Raji (cell line): ENCODE data around the gene YAE1.

Experiments
- POLR2A ChIP-seq: IDR thresholded peaks from 2 replicates; pipeline ENCODE4 v1.6.1; 2011; ENCODE audit warnings: low read depth, low read length, control low read depth; ENCODE audit not compliant: insufficient read depth

Gene YAE1

DNA sequence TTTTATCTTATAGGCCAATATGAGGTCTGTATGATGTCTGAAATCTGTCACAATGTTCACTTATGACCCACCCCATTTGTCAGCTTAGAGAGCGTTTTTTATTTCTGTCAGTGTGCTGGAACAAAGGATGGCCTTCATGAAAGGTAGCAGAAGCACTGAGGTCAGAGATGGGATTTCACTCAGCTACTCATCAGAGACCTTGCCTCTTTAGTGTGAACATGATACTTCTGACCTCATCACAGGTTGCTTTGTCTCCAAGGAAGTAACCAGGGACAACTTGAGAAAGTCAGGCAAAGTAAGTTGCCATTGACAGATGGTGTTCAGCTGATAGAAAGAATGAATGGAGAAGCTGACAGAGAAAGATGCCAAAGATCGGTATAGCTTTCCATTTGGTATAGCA, 16.3 kb downstream of the YAE1 start:
- TF ChIP-seq POLR2A, result no peak

DNA sequence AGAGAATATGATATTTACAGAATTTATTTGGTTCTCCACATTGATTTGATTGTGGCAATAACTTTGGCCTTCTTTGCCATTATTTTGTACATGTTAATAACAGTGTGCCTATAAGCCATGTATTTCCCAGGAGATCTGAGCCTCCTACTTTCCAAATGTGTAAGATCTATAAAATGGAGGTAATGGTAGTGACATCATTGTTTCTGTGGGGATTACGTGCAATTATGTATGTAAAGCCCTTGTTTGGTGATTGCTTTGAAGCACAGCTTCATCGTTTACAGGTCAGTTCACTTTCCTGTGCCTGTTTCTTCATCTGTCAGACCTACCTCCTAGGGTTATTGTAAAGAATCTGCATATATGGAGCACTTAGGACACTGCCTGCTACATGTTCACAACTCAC, 17.3 kb downstream of the YAE1 start:
- no peak for TF ChIP-seq POLR2A

GRCh38 chr7:39587393-39587792, 21.2 kb downstream of the YAE1 start:
- TF ChIP-seq POLR2A, result no peak

DNA sequence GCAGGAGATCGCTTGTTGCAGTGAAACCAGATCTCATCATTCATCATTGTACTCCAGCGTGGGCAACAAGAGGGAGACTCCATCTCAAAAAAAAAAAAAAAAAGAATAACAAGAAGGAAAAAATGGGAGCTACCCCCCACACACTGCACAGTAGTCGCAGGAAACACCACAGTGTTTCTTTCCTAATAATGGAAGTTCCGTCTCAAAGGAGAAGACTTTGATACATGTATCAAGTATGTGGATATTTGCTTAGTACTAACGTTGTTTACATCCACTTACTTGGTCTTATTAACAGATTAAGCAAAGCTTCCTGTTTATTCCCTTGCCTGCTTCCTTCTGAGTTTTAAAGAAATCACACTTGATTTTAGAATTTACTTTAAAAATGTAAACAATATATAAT, 22.2 kb downstream of the YAE1 start:
- TF ChIP-seq POLR2A, result no peak

DNA sequence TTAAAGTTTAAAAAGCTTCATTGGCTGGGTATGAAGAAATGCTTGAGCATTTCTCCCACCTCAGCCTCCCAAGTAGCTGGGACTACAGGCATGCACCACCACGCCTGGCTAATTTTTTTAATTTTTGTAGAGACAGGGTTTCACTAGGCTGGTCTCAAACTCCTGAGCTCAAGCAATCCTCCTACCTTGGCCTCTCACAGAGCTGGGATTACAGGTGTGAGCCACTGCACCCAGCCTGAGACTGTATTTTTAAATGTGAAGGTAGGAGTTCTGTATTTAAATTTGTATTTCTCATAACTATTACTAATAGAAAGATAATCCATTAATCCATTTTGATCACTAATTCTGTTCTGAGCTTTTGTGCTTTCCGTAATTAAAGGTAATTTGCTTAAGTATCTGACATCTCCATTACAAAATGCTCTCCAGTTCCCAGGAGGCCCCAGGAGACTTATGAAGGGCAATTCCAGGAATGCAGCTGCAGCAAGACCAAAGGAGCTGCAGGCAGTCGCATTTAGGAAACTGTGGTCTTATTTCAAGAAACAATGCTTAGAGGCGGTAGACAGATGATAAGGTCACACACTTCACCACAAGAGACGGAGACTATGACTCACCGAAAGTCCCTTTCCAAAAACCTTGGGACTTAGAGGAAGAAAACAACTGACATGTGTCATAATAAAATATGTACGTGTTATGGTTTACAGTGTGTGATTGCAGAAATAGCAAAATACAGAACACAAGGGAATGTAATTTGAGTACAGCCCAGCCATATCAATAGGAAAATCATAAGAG, 23.3 kb downstream of the YAE1 start:
- no peak for TF ChIP-seq POLR2A

- TF ChIP-seq POLR2A, result no peak
These were observed 26.4 kb downstream of the YAE1 start for GRCh38 chr7:39592586-39592985.

DNA sequence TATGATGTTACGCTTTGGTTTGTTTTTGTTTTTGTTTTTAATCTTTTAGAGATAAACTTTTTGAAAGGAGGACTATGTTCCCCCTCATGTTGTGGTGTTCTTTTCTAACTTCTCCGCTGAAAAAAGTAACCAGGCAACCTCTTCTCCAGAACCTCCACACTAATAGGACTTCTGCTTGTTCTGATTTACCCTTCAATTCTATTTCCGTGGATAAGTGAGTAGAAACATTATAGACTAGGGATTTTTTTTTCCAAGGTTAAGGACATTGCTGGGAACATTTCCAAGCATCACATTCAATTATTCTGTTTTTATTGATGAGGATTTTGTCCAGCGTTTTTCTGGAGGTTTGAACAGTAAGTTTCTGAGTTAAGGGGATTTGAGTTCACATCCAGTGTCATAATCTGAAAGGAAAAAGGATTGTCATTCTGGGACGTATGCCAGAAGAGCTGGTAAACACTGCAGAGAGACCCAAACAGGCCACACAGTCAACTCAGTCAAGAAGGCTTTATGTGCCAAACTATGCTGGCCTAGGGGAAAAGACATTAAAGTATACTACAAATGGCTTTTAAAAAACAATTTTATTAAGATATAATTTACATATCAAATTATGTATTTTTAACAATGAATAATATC, 28.9 kb downstream of the YAE1 start:
- no peak for TF ChIP-seq POLR2A

DNA sequence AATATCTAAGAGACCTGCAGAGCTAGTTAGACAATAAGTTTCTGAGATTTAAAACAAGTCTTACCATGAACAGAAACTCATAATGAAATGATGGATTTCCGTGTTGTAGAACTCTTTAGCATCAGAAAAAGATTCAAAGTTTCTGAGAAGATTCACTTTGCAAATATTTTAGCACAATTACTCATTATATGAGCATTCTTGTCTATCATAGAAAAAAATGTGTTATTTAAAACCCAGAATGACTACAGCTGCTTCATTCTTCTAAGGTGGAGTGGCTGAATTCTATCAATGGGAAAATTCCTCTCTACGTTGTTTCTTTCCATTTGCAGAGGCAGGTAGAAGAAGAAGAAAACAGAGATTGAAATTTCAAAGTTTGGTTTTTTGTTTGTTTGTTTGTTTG, 36.1 kb downstream of the YAE1 start:
- no peak for TF ChIP-seq POLR2A

GRCh38 chr7:39603924-39604323, 37.7 kb downstream of the YAE1 start:
- no peak for TF ChIP-seq POLR2A

- no peak for TF ChIP-seq POLR2A
These were observed 38.9 kb downstream of the YAE1 start for GRCh38 chr7:39605087-39605486.

DNA sequence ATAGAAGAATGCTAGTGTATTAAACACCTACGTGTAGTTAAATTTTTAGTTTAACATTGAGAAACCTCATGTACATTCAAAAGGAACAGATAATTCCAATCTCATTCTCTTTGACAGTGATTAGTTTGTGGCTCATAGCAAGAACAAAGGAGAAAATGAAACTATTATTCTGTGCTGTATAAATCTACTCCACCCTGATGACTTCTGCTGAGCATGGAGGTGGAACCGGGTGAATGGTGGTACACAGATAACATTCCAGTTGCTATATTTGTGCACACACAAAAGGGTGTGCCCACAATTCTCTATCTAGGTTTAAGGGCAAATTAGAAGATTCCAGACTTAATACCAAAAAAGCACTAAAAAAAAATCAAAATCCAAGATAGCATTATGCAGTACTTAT, 40.1 kb downstream of the YAE1 start:
- no peak for TF ChIP-seq POLR2A

DNA sequence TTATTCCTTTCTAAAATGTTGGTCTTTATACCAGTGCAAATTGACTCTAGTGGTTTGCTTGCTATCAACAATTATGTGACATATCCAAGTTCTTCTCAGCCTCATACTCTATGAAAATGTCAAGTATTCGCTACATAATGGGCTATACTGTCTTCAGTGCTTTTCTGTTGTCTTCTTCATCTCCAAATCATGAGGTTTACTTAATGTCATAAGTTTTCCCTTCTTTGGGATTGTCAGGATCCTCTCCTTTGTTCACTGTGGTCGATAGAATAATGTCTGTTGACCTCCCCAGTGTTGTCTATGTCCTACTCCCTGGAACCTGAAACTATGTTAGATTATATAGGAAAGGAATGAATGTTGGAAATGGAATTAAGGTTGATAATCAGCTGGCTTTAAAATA, 40.7 kb downstream of the YAE1 start:
- no peak for TF ChIP-seq POLR2A

GRCh38 chr7:39607865-39608264, 41.7 kb downstream of the YAE1 start:
- TF ChIP-seq POLR2A, result no peak

GRCh38 chr7:39608278-39608677, 42.1 kb downstream of the YAE1 start:
- TF ChIP-seq POLR2A, result no peak

- TF ChIP-seq POLR2A, result no peak
These were observed 43.1 kb downstream of the YAE1 start for GRCh38 chr7:39609113-39609934.

- no peak for TF ChIP-seq POLR2A
These were observed 43.7 kb downstream of the YAE1 start for GRCh38 chr7:39609935-39610263.
